ENCODE data around the gene CD163.

GRCh38 chr12:7501031-7501588, 2.5 kb downstream of the CD163 start:
- TF ChIP-seq CTCF (IDR thresholded peaks at IDR 0.05) = no peak
- TF ChIP-seq POLR2A (IDR thresholded peaks at IDR 0.05) = no peak
- TF ChIP-seq POLR2AphosphoS5 (IDR thresholded peaks at IDR 0.05; ENCODE audit: insufficient read depth in 1 of 2, low read depth in 1 of 2) = no peak
